Measurements from ENCODE around the gene RNF208. TPM values are rescaled to one million over a fixed set of nuclear protein-coding genes. Genes with fewer than 3 reads are reported as not detected.
A peak's percentile ranks its signal among the peaks of the same experiment; 100 is the strongest.

Gene RNF208
- total and polyA plus RNA-seq, 2 donors (not counting 1 experiment from before 2014, with no cell fraction given): 1.1 to 1.4 TPM

- intact Hi-C loops (cut with micrococcal nuclease): loop anchor here (2.0 kb wide), 1 partner anchor 15 kb away; no protein-coding TSS in a partner anchor
- H3K27me3 Mint-ChIP-seq: no peaks in the 10 kb centered on the region
- CTCF ChIA-PET: interaction anchor here (0.9 to 2.3 kb wide), 8 partner anchors 10 to 48 kb away, joined by 3 to 14 read pairs (median 3); partner anchors contain the start of genes CYSRT1, NRARP, TOR4A and TUBB4B
- H3K9ac ChIP-seq (ENCODE audit: low read length): peak overlapping the region; percentile 85
- peak overlapping the region; percentile 73 for H3K27ac Mint-ChIP-seq
- peaks cover 17 to 27% of the 10 kb centered on the region in 2 donors for H3K4me1 ChIP-seq (ENCODE audit: control insufficient read depth in 2 of 2, insufficient read depth in 2 of 2, low read length in 2 of 2)
- 93% methylated on average over 21 of the region's 21 CpGs for WGBS (ENCODE audit: insufficient coverage)
- peaks cover 25% of the 10 kb centered on the region for H3K4me1 Mint-ChIP-seq
- H3K4me2 ChIP-seq (replicated peaks; ENCODE audit: low read depth, low read length, poor library complexity, severe bottlenecking): peak overlapping the region; percentile 92
- H3K36me3 ChIP-seq (replicated peaks in 1 of 2; ENCODE audit: control extremely low read depth in 1 of 2, control insufficient read depth in 1 of 2, extremely low read depth in 1 of 2, insufficient read depth in 2 of 2, low read length in 1 of 2): peaks cover 0 to 11% of the 10 kb centered on the region in 2 experiments
- H2AFZ ChIP-seq (ENCODE audit: insufficient read depth, low read depth, low read length, poor library complexity, severe bottlenecking): peak overlapping the region; percentile 91
- H3K79me2 ChIP-seq (ENCODE audit: control insufficient read depth, insufficient read depth, low read length): peaks cover 30% of the 10 kb centered on the region
- H3K9me3 ChIP-seq (ENCODE audit: control extremely low read depth in 1 of 3, control insufficient read depth in 2 of 3, insufficient read depth in 1 of 3, low read length in 2 of 3): no peaks in the 10 kb centered on the region
- peaks cover 18% of the 10 kb centered on the region for H4K20me1 ChIP-seq (ENCODE audit: control insufficient read depth, insufficient read depth, low read length, poor library complexity, severe bottlenecking)
- TF ChIP-seq, protein P1, sequence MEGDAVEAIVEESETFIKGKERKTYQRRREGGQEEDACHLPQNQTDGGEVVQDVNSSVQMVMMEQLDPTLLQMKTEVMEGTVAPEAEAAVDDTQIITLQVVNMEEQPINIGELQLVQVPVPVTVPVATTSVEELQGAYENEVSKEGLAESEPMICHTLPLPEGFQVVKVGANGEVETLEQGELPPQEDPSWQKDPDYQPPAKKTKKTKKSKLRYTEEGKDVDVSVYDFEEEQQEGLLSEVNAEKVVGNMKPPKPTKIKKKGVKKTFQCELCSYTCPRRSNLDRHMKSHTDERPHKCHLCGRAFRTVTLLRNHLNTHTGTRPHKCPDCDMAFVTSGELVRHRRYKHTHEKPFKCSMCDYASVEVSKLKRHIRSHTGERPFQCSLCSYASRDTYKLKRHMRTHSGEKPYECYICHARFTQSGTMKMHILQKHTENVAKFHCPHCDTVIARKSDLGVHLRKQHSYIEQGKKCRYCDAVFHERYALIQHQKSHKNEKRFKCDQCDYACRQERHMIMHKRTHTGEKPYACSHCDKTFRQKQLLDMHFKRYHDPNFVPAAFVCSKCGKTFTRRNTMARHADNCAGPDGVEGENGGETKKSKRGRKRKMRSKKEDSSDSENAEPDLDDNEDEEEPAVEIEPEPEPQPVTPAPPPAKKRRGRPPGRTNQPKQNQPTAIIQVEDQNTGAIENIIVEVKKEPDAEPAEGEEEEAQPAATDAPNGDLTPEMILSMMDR (IDR thresholded peaks at IDR 0.05): no peak
- no peak for TF ChIP-seq EZH2 (IDR thresholded peaks at IDR 0.05; ENCODE audit: borderline replicate concordance, insufficient read depth, low read depth, low read length, poor library complexity, severe bottlenecking)
- no peaks in the 10 kb centered on the region for H3K27me3 ChIP-seq (replicated peaks in 1 of 4; ENCODE audit: control extremely low read depth in 1 of 4, control insufficient read depth in 3 of 4, insufficient read depth in 4 of 4, low read length in 3 of 4)
- H3K4me3 Mint-ChIP-seq: peak overlapping the region; percentile 86
- DNase-seq: no peak
- H3K4me3 ChIP-seq (ENCODE audit: control extremely low read depth in 1 of 5, extremely low read depth in 1 of 5, insufficient read depth in 1 of 5, low read depth in 2 of 5, low read length in 4 of 5): peak overlapping the region in 4 of 5 experiments; percentile 67 to 81 (median 75)
- no peak for ATAC-seq (ENCODE audit: low read depth)
- H3K27ac ChIP-seq (ENCODE audit: low read length in 2 of 2): no peak overlapping the region
- no peaks in the 10 kb centered on the region for H3K9me3 Mint-ChIP-seq (ENCODE audit: insufficient read depth)
- POLR2A ChIA-PET: interaction anchor here (0.7 to 3.5 kb wide), 7 partner anchors 11 to 167 kb away, joined by 3 to 29 read pairs (median 5); partner anchors contain the start of genes MAN1B1, TOR4A and TUBB4B
Observed at GRCh38 chr9:137253717-137254623, 31.9 kb upstream of the RNF208 start.

Measured in B cell (primary cell).